Keratinocyte (primary cell): ENCODE data around the gene ACTN1.

Source experiments
- EZH2 ChIP-seq: IDR thresholded peaks from one replicate; pipeline ENCODE4 v1.6.1; 2012; ENCODE audit warnings: inconsistent platforms, mild to moderate bottlenecking, low read length, moderate library complexity
- TF ChIP-seq, protein P1 (sequence below), 3 experiments: IDR thresholded peaks in 1 of 3; conservative IDR thresholded peaks in 1 of 3; optimal IDR thresholded peaks in 1 of 3; 2 replicates in 2 of 3; 3 replicates in 1 of 3; pipeline versions ENCODE3 to v1.5.1; 2011; ENCODE audit warnings: low read length in 3 of 3, mild to moderate bottlenecking in 3 of 3, moderate library complexity in 2 of 3, control low read depth in 1 of 3, inconsistent platforms in 1 of 3; ENCODE audit not compliant: insufficient read depth in 2 of 3; ENCODE audit errors: extremely low read depth in 1 of 3

- TF ChIP-seq, protein P1, sequence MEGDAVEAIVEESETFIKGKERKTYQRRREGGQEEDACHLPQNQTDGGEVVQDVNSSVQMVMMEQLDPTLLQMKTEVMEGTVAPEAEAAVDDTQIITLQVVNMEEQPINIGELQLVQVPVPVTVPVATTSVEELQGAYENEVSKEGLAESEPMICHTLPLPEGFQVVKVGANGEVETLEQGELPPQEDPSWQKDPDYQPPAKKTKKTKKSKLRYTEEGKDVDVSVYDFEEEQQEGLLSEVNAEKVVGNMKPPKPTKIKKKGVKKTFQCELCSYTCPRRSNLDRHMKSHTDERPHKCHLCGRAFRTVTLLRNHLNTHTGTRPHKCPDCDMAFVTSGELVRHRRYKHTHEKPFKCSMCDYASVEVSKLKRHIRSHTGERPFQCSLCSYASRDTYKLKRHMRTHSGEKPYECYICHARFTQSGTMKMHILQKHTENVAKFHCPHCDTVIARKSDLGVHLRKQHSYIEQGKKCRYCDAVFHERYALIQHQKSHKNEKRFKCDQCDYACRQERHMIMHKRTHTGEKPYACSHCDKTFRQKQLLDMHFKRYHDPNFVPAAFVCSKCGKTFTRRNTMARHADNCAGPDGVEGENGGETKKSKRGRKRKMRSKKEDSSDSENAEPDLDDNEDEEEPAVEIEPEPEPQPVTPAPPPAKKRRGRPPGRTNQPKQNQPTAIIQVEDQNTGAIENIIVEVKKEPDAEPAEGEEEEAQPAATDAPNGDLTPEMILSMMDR (optimal IDR thresholded peaks at IDR 0.05 in 1 of 3, IDR thresholded peaks at IDR 0.05 in 1 of 3, conservative IDR thresholded peaks at IDR 0.05 in 1 of 3; ENCODE audit: extremely low read depth in 1 of 3, insufficient read depth in 2 of 3, low read length in 3 of 3) = no peak
- no peak for TF ChIP-seq EZH2
Observed at GRCh38 chr14:68972507-68973218, 6.4 kb downstream of the ACTN1 start.
